Activated CD4-positive, alpha-beta T cell treated with anti-CD3 and anti-CD28 coated beads, Interleukin-2, amount 50 U/mL, for 16 hours (primary cell): Measurements from ENCODE around the gene WNT5B.

Experiments used
- DNase-seq: peaks from one replicate; pipeline ENCODE4 v3.0.0-alpha.2; 2020

Gene WNT5B

DNA sequence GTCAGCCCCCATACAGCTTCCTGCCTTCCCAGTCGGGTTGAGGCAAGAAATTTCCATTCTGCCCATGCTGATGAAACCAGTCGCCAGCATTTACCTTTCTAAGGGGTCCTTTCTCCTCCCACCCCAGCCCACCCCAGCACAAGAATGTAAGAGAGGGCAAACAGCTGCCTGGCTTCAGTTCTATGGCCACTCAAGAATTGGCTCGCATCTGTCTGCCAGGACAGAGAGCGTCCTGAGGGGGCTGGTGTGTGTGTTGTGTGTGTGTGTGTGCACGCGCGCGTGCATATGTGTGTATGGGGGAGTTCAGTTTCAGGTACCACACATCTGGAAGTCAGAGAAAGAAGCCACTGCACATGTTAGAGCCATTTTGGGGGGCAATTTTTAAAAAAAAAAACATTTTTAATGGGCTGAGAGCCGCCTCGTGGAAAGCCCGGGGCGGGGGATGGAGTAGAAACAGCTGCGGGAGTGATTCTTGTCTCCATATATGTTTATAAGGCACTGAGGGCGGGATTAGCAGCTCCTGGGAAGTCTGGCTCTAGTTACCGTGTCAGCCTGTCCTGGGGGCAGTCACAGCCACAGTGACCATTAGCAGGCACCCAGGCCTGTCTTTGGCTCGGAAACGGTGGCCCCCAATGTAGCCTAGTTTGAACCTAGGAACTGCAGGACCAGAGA is at the start of gene WNT5B:
Gene WNT5B, plus strand, starts transcription at position 566 of the 672 bp plus-strand sequence. CDS start 2,124 bp downstream, outside the sequence.
- DNase-seq, result no peak

DNA sequence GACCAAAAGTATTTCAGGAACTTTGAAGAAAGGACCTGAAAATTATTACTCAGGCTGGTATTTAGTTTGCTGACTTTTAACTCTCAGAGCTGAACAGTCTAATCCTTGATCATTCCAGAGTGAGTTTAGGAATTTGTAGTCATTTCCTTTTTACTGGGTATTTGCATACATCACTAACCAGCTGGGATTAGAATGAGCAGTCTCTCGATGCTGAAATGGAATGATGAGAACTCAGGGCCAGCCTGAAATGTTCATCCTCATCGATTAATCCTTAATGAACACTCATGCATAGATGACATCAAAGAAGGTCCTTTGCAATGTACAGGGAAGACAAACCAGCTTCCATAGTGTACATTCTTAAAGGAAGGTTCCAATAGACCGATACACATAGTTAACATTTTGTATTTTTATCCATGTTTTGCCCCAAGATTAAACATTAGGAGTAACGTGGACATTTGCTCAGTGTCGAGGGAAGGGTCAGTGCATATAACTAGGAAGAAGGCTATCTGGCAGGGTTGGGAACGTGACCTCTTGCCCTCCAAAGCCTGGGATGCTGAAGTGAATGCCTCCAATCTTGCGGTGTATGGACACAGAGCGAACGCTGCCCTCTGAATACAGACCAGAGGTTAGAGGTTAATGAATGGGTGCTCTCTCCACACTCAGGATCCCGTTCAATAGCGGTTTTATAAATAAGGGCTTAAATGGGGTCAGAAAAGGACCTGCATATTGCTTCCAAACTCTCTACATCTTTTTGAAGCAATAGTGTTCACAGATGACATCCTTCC is 49.2 kb upstream of the WNT5B start:
- DNase-seq, result no peak

DNA sequence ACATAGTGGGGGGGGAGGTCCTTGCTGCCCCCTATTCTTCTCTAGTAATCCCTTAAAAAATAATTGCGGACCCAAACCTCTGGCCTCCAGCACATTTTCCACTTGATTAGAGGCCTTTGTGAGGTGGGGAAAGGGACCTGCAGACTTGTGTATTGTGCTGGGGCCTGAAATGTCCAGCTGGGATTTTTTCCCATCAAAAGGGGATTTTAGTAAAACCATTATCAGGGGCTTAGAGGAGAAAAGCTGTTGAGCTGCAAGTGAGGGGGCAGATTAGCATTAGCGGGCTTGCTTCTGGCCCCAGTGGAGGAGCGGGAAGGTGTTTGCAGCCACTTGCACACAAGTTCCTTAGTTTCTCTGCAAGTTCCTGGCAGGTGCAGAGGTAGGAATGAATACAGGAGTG is 48.5 kb upstream of the WNT5B start:
- no peak for DNase-seq

DNA sequence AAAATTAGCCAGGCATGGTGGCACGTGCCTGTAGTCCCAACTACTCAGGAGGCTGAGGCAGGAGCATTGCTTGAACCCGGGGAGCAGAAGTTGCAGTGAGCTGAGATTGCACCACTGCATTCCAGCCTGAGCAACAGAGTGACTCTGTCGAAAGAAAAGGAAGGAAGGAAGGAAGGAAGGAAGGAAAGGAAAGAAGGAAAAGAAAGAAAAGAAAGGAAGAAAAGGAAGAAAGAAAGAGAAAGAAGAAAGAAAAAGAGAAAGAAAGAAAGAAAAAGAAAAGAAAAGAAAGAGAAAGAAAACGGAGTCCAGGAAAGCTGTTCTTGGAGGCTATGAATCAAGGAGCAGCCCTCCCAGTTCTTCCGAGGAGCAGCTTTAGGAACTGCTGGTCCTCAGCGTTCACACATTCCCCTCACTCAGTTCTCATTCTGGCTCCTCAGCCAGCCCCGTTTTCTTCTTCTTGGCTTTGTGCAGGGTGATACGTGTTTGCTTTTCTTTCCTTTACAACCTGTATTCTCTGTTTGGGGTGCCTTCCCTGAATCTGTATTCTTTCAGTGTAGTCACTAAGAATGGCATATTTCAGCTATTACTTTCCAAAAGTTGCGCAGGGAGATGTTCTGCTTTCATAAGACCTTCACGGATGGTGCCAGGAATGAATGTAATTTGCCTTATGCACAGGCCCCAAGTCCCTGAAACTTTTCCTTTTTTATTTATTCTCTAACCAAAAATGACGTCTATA is 46.9 kb upstream of the WNT5B start:
- no peak for DNase-seq

DNA sequence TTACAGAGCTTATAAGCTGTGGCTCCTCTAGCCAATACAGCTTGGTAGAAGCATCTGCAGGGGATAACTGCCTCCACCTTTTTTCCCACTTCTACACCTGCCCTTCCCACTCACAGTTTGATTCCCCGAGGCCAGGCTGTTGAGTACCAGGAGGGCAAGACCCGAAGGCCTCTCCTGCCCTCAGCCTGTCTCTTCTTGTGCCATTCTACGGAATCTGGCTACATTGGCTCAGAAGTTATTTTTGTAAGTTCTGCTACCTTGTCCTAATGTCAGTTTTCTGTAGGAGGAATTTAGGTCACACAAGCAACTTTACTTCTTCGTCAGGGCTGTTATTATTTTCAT is 46.4 kb upstream of the WNT5B start:
- DNase-seq, result no peak

DNA sequence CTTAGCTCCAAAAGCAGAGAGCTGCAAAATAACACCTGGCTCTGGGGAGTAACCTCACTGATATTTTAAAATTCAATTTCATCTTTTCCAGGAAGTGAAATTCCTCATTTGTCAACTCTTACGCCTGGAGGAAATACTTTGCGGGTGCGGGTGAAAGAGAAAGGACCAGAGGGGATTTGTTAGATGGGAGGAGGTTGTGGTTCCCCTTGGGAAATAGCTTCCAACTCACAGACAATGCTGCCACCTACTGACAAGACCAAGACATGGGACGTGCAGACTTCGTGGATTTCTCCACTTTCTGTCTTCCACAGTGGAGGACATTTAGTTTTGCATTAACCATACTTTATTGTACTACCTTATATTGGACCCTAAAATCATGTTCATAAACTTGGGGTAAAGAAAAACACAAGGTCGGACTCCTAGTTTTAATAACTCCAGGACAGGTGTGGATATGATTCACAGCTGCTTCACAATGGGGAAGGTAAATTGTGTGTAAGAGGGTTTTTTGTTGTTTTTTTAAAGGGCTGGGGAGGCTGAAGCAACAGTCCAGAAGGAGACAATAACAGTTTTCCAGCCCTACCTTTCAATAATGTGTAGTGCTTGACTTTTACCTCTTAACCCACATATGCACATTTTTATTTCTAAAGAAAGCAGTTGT is 45.5 kb upstream of the WNT5B start:
- DNase-seq, result peak; percentile 80

DNA sequence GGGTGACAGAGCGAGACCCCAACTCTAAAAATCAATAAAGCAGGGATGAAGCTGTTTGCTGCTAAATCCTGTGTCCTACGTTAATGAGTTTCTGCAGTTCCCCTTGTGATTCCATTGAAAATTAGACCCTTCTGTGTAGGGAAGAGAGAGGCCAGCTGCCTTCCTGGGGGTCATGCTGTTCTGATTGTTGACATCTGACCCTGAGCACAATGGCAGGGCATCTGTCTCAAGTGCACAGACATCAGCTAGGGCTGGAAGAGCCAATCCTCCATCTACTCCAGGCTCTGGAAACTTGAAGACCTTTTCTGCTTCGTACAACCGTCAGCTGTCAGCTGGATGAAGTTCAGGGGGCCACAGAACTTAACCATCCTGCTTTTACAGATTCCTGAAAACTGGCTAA is 44.7 kb upstream of the WNT5B start:
- DNase-seq, result no peak

DNA sequence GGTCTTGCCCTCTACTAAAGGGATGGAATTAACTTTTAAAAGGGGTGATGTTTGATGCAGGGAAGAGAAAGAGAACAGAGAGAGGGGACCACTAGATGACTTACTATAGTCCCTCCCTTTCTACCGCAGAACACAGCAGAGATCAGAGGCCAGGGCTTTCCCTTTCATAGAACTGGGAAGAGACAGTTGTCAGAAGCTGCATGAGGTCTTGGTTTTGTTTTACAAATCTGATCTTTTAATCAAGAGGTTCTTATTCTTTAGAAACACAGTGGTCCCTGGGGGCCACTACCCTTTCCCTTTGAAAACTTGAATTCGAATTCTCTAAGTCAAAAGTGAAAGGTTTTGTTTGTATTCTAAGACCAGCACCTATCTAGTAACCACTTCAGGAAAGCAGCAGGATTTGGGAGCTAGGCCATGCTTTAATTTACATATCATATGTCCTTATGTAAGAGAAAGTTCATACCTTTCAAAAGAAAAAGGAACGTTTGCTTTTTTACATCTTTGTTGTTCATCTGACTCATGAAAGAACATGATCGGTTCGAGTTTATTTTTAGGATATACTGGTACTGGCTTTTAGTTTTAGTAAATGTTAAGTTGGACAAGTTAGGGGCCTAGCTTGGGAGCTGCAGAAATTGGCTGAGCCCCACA is 41.0 kb upstream of the WNT5B start:
- DNase-seq, result no peak

DNA sequence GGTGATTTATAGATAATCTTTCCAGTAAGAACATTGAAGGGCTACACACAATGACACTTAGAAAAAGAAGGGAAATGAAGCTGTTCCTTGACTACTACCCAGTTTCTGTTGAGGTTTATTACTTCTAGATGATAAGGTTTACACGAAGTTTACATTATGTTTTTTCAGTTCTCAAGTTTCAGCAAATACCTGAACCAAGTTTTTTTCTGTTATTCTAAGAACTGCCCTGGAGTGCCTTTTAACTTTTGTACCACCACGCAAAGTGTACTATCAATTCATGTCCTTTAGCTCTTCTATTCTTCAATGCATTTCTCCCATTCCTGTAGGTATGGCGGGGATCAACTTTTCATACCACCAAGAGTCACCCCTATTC is 40.5 kb upstream of the WNT5B start:
- DNase-seq, result no peak

DNA sequence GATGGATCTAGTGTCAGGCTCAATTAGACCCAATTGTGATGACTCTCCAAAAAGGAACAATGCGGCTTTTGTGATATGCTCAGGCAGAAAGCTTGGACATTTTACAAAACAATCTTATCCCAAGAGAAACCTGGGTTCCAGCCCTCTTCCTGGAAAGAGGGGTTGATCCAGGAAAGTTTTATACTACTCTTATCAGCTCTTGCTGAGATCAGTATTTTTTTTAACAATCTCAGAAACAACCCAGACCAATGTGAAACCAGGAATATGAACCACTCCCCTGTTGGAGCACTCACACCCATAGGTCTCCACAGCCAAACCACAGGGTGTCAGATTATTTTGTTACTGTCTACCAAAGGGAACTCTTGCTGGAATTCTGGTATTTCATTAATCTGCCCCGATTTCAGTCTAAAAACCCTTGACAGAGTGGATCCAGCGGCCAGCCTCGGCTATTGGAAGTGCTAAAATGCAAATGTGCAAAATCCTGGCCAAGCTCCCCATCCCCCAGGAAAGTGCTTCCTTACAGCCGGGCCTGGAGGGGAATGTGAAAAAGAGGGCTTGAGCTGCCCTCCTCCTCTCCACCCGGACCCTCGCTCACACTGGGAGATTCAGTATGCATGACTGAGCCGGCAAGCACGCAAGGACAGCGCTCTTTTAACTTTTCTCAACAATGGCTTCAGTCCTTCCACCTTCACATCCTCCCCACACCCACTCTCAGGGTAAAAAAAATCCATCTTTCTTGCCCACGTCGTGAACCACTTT is 38.6 kb upstream of the WNT5B start:
- DNase-seq, result no peak

DNA sequence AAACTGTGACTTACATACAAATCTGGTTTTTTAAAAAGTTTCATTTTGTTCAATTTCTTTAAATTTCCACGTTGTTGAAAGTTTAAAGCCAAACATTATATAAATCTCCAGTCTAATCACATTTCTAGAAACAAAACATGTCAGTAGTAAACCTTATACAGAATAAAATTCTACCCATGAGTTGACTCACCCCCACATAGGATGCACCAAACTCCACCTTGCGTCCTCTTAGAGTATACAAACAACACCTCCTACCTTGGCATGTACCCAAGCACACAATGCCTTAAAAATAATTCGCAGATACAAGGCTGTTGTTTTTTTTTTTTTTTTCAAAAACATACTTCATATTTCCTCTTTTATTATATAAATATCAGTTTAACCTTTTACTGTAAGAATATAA is 38.0 kb upstream of the WNT5B start:
- peak; percentile 57 for DNase-seq

DNA sequence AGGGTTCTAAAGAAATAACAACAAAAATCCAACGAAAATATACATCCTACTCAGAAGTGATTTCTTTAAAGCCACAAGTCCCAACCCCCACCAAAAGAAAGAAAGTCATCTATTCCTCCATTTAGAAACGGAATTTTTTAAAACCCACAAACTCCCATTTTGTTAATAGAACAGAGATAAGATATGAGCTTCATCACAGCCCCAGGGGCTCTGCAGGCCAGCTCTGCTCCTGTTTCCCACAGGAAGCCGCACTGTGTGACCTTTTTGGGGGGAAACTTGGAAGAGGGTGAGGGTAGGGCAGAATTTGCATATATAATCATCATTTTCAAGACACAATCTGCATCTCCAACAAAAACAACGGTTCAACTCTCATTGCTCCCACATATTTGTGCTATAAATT is 37.5 kb upstream of the WNT5B start:
- no peak for DNase-seq

DNA sequence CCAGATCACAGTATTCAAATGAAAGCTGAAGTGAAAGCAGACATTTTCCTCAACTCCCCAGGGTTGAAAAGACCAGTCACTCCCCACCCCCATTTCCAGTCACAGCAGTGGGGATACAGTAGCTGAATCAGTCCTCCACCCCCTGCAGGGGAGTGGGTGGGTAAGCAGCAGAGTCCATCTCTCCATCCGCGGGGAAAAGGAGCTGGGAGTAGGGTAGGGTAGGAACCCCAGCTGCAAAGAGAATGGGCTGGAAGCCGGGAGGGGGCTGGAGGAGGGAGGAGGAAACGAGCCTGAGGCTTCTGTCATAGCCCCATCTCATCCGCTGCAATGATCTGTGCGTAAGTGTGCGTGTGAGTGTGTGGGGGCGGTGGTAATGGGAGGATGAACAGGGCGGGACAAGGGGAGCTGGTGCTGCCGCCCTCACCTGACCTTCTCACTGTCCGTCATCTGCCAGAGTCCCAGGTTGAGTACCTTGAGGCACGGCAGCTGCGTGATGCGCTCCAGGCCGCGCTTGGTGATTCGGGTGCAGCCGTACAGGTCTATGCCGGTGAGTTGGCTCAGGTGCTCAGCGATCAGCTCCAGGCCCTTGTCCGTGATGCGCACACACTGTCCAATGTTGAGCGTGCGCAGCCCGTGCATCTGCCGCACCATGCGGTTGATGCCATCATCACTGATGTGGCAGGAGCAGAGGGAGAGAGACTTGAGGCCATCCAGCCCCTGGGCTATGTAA is 36.4 kb upstream of the WNT5B start:
- DNase-seq, result peak; percentile 79

DNA sequence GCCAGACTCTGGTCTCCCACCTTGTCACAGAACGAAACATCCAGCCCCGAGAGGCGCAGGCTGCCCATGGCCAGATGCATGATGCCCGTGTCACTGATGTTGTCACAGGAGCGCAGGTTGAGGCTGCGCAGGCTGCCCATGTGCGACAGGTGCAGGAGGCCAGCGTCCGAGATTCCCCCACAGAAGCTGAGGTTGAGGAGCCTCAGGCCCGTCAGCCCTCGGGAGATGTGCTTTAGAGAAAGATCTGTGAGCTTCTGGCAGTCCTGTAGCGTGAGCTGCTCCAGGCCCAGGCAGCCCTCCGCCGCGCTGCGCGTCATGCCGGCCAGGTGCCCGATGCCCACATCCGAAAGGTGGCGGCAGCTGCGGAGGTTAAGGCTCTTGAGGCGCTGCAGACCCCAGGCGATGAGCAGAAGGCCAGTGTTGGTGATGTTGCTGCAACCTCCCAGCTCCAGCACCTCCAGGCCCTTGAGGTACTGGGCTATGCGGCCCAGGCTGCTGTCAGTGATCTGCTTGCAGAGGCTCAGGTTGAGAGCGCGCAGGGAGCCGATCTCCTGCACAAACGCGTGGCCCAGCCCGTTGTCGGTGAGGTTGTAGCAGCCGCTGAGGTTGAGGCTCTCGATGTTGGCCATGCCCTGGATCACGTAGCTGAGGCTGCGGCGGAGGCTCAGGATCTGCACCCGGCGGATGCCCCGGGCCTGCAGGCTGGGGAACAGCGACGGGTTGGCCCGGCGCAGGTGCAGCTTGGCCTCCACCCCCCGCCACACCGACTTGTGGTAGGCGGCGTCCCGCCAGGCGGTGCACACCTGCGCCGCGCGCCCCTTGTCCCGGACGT is 35.6 kb upstream of the WNT5B start:
- DNase-seq, result peak; percentile 45

DNA sequence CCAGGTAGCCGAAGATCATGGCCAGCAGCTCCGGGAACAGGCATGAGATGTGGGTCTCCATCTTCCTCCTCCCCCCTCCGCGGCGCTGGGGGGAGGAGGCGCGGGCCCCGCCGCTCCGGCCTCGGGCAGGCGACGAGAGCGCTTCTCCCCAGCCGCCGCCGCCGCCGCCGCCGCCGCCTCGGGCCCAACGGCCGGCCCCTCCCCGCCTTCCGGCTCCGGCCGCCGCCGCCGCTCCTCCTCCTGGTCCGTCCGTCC is 35.1 kb upstream of the WNT5B start:
- no peak for DNase-seq

DNA sequence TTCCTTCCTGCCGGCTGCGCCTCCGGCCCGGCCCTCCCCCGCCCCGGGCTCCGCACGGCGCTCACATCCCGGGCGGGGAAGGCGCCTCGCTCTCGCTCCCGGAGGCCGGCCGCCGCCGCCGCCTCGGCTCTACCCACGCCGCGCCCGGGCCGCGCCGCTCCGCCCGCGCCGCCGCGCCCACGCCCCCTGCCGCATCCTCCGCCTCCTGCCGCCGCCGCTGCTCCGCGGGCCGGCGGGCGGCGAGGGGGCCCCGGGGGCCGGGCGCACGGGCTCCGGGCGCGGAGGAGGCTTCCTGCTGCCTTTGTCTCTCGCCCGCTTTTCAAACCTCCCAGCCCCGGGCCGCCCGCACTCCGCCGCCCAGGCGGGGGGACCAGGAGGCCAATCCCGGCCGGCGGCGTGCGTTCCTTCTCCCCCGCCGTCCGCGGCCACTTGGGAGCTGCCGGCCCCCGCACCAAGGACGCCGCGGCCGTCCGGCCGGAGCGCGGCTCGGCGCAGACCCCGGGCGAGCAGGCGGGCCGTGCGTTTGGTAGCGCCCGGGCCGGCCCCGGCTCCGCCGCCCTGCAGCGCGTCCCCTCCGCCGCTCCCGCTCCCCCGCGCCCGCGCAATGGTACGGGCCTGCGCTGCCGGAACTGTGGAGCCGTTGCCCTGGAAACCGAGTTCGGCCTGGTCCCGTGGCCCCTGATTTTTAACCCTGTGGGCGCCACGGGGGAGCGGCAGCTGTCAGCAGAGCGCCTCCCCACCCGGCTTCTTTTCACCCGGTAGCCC is 34.6 kb upstream of the WNT5B start, which contains the start of gene FBXL14:
Gene FBXL14, minus strand, starts transcription at position 321 of the 765 bp plus-strand sequence. CDS start 515 bp downstream, outside the sequence.
- peak; percentile 85 for DNase-seq

DNA sequence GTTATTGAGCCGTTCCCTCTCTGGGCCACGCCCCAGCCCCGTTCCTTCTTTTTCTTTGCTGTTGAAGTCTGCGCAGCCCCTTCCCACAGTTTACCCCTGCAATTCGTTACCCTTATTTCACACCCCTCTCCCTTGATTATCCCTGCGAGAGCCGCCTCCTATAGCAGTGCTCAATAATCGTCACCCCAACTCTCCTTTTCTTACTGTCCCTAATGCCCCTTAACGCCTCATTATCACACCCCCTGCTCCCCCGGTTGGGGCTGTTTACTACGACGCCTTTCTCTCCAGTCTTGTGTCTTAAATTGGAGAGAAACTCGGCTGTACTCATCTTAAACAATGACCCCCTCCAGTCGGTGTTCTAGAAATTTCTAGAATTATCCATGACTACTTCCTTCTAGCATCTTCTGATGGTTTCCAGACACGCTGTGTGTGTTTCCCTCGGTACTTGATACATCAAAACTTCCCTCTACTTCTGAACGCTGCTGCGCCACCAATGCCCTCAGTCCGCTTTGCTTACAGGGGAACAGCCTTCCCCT is 33.9 kb upstream of the WNT5B start:
- DNase-seq, result no peak

DNA sequence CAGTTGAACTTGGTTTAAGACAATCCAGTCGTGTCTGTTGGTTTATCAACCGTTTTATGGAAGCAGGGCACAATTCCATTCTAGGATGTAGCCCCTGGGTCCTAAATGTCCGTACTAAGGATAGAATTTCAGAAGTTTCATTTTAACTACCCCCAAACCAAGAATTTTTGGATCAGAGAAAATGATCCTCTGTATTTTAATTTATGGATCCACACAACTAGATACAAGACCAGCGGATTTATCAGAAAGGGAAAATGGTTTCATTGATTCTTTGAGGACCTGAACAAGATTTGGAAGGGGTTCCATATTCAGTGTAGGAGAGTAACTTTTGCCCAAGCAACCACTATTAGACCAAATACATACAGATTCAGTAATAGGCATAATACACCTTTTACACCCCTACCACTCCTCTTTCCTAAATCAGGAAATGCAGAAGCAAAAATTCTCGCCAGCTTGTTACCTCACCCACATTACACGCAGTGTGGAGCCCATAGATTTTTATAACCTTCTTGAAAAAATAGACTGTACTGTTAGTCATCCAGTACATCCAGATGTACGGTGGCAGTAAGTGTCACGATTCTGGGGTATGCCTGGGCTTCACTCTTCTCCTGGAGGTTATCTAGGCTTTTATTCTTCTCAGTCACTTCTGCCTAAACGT is 33.2 kb upstream of the WNT5B start:
- DNase-seq, result no peak

DNA sequence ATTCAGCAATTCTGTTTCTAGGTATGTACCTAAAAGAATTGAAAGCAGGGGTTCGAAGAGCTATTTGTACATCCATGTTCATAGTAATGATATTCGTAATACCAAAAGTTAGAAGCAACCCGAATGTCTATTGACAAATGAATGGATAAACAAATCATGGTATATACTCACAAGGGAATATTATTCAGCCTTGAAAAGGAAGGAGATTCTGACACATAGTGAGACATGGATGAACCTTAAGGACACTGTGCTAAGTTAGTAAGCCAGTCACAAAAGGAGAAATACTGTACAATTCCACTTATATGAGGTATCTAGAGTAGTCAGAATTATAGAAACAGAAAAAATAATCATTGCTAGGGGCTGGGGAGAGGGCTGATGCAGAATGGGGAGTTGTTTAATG is 30.3 kb upstream of the WNT5B start:
- DNase-seq, result no peak
